Pancreas (tissue), 10 donors: ENCODE data around the gene NIN. TPM values are rescaled to one million over a fixed set of nuclear protein-coding genes. Genes with fewer than 3 reads are reported as not detected.

Experiments
- ATAC-seq, 4 donors: fragments of 200-7000 bp; cut with Tn5 transposase; one replicate each; pipeline versions ENCODE4 v1.8.0 to v1.9.1; 2020; ENCODE audit warnings: mild to moderate bottlenecking in 4 of 4, moderate library complexity in 4 of 4
- DNase-seq, 6 donors: peaks; one replicate each; pipeline ENCODE4 v3.0.0-alpha.2; 2020
- FAIRE-seq: peaks from 2 replicates; lab custom pipeline; 2012; peaks lifted over from hg19 to GRCh38; lab: Jason Lieb, UNC
- H3K27ac ChIP-seq, 4 donors: fragments of 200-600 bp; sonication (generic); 1 replicate in 3 of 4; 2 replicates in 1 of 4; pipeline versions ENCODE4 v1.5.0 to v1.8.0; 2020
- H3K27me3 ChIP-seq, 4 donors: fragments of 200-600 bp; one replicate each; pipeline ENCODE4 v1.8.0; 2021
- H3K36me3 ChIP-seq, 3 donors: fragments of 200-600 bp; sonication (generic) in 1 of 3; one replicate each; pipeline versions ENCODE4 v1.5.0 to v1.8.0; 2020 to 2021
- H3K4me1 ChIP-seq, 3 donors: fragments of 200-600 bp; one replicate each; pipeline ENCODE4 v1.8.0; 2021
- H3K4me3 ChIP-seq, 4 donors: fragments of 200-600 bp; sonication (generic) in 2 of 4; one replicate each; pipeline versions ENCODE4 v1.5.0 to v1.8.0; 2020 to 2021
- H3K9me3 ChIP-seq, 4 donors: fragments of 200-600 bp; one replicate each; pipeline ENCODE4 v1.8.0; 2021
- WGBS, 2 donors: extraction: QIAGEN DNeasy Blood & Tissue Kit; methylation state at CpG; one replicate each; pipeline ENCODE4 v1.1.7; 2013; 5-methylcytosine and 5-hydroxymethylcytosine counted together
- intact Hi-C, 3 donors: fragments of 100-400 bp; cut with DNase I; formaldehyde crosslinking; loops; one replicate each; pipeline versions ENCODE4 v1.11.1 to v1.14.2; 2022
- polyA plus RNA-seq, 2 donors: library from polyadenylated mRNA; stranded (reverse); fragments of 200-250 nt; gene quantifications; one replicate each; pipeline ENCODE4 v1.2.3, GENCODE V29; 2013
- total RNA-seq, 6 donors: library from RNA; stranded (reverse); fragmentation: NEBNext Ultra II Directional in 4 of 6; extraction: Animal tissue kit (Norgen Biotek cat#: 25700) in 4 of 6; gene quantifications; one replicate each; pipeline versions ENCODE4 v1.2.1 to v1.2.4, GENCODE V29; 2021 to 2023
- TF ChIP-seq, protein P1 (sequence below), 4 donors: fragments of 200-600 bp; sonication (generic) in 3 of 4; IDR thresholded peaks; one replicate each; pipeline versions ENCODE4 v1.5.0 to v1.8.0; 2021; ENCODE audit warnings: antibody characterized with exemption in 4 of 4
- donor health status: healthy with polysubstance abuse.
- donor health status: DM: no; HTN: no; CAD: no; lungs with moderate emphysema.
- donor health status: DM: no; HTN: no; CAD: no.
- donor health status: control.
- donor health status: control.
- donor health status: Bipolar disorder and iron deficiency.
- donor health status: DM: yes; HTN: yes; CAD: no.
- donor health status: DM: no; HTN: no; CAD: no.
- donor health status: DM: no; HTN: no; CAD: no.
- donor health status: DM: yes; HTN: yes; CAD: no.

NIN gene
- total and polyA plus RNA-seq, 8 donors, result 3.1 to 17.9 (median 8.5) TPM

DNA sequence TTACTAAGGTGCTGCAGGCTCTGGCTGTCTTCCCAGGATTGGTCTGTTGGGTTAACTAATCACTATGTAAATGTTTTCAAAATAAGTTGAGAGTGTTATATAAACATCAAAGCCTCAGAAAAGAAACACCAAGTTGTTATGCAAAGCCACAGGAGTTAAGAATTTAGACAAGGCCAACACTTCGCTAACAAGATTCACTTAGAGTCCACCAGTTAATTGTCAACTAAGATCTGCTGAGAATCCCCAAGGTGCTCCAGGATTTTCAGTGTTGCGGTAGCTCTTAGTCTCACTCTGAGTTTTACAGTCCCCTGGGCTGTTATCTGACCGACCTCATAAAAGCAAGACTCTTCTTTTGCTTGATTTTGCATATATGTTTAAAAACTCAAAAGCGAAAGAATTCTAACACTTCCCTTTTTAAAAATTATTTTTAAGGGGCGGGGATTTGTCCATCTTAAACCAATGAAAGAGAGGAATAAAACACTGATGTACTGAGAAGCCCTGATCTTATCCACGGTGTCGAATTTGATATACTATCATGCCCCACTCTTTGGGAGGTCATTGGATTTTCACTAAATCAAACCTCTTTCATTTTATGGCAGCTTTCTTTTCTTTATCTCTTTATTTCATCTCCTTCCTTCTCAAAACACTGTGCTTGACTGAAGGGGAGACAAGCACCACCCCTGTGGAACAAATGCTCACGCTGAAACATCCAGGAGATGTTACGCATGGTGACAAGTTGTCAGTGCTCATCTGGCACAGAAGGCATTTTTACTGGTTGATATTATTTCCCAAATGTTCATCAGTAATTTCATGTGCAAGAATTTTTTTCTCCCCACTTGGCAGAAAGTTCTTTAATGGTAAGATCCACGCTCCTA is 7.0 kb downstream of the NIN start:
- FAIRE-seq, result no peak
- WGBS, 2 donors, result 56 to 62% methylated on average over 10 of the region's 10 CpGs
- no peak overlapping the region for H3K4me3 ChIP-seq
- TF ChIP-seq, protein P1, sequence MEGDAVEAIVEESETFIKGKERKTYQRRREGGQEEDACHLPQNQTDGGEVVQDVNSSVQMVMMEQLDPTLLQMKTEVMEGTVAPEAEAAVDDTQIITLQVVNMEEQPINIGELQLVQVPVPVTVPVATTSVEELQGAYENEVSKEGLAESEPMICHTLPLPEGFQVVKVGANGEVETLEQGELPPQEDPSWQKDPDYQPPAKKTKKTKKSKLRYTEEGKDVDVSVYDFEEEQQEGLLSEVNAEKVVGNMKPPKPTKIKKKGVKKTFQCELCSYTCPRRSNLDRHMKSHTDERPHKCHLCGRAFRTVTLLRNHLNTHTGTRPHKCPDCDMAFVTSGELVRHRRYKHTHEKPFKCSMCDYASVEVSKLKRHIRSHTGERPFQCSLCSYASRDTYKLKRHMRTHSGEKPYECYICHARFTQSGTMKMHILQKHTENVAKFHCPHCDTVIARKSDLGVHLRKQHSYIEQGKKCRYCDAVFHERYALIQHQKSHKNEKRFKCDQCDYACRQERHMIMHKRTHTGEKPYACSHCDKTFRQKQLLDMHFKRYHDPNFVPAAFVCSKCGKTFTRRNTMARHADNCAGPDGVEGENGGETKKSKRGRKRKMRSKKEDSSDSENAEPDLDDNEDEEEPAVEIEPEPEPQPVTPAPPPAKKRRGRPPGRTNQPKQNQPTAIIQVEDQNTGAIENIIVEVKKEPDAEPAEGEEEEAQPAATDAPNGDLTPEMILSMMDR (IDR thresholded peaks at IDR 0.05), result no peak
- H3K27me3 ChIP-seq, result no peaks in the 10 kb centered on the region
- peak in 3 of 6 donors; percentile 26 to 42 (median 35) for DNase-seq
- peak; percentile 68 to 87 (median 78) for ATAC-seq
- H3K4me1 ChIP-seq, result peaks cover 0 to 16% (median 6%) of the 10 kb centered on the region in 3 donors
- H3K36me3 ChIP-seq, result no peaks in the 10 kb centered on the region
- H3K9me3 ChIP-seq, result no peaks in the 10 kb centered on the region
- peak overlapping the region in 2 of 4 donors; percentile 25 to 45 for H3K27ac ChIP-seq
- intact Hi-C loops, result no loop called here

DNA sequence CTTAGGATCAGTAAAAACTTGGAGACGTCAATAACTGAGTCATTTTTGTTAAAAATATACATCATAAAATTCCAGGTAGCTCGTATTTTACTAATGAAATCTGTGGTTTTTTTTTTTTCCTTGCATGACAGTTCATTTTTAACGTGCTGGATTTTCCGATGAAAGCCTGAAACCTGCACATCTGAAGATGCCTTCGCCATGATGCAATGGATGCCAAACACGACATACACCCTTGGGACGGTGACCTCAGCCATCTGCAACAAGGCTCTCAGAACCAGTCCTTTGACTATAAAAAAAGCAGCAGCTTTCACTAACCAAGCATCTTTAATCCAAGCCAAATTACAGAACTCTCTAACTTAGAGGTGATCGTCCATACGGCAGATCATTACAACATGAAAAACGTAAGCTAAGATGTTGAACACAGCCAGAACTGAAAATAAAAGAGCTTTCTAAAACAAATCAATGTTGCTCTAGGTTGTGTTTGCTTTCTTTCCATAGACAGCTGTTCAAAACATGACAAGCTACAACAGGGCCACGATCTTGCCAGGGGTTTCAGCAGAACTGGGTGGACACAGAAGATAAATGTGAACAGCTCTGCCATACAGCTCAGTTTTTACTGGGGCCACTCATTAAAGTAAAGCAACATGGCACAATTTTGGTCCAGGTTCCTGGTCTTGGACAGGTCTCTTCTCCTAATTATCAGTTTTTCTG is 7.8 kb downstream of the NIN start:
- ATAC-seq, result peak; percentile 63 to 82 (median 75)
- TF ChIP-seq, protein P1 (IDR thresholded peaks at IDR 0.05), result no peak
- H3K27me3 ChIP-seq, result no peaks in the 10 kb centered on the region
- WGBS, 2 donors, result 28 to 30% methylated on average over 11 of the region's 11 CpGs
- no peaks in the 10 kb centered on the region for H3K9me3 ChIP-seq
- FAIRE-seq, result no peak
- peaks cover 0 to 16% (median 6%) of the 10 kb centered on the region in 3 donors for H3K4me1 ChIP-seq
- H3K27ac ChIP-seq, result peak overlapping the region in 2 of 4 donors; percentile 25 to 45
- DNase-seq, result peak in 1 of 6 donors; percentile 17
- no peak overlapping the region for H3K4me3 ChIP-seq
- no peaks in the 10 kb centered on the region for H3K36me3 ChIP-seq
- intact Hi-C loops, result no loop called here

DNA sequence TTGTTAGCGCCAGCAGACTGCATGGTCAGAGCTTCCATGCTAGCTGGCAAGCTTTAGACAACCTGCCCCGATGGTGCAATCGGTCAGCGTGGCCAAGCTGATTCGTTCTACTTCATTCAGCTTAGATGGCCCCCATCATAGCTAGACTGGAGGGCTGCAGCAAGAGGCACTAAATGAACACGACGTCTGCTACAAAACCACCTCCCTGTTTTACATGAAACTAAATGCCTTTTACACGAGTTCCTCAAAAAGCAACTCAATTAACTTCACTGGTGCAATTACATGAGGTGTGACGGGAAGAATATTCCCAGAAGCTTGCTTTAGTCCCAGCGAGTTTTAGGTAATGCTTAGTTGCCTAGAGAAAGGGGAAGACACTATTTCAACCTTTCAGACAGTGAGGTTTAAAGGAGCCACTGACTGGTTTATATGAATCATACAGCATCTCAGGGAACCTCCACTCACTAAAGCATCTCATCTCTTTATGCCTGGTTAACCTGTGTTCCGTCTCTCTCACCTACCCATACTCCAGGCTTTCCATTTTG is 8.4 kb downstream of the NIN start:
- peaks cover 0 to 16% (median 6%) of the 10 kb centered on the region in 3 donors for H3K4me1 ChIP-seq
- H3K9me3 ChIP-seq, result no peaks in the 10 kb centered on the region
- ATAC-seq, result peak in 1 of 4 donors; percentile 26
- no peak for FAIRE-seq
- no peak overlapping the region for H3K4me3 ChIP-seq
- no peak for DNase-seq
- WGBS, 2 donors, result 83 to 92% methylated on average over 11 of the region's 11 CpGs
- no peaks in the 10 kb centered on the region for H3K27me3 ChIP-seq
- TF ChIP-seq, protein P1 (IDR thresholded peaks at IDR 0.05), result no peak
- no peaks in the 10 kb centered on the region for H3K36me3 ChIP-seq
- no peak overlapping the region for H3K27ac ChIP-seq
- intact Hi-C loops, result no loop called here

DNA sequence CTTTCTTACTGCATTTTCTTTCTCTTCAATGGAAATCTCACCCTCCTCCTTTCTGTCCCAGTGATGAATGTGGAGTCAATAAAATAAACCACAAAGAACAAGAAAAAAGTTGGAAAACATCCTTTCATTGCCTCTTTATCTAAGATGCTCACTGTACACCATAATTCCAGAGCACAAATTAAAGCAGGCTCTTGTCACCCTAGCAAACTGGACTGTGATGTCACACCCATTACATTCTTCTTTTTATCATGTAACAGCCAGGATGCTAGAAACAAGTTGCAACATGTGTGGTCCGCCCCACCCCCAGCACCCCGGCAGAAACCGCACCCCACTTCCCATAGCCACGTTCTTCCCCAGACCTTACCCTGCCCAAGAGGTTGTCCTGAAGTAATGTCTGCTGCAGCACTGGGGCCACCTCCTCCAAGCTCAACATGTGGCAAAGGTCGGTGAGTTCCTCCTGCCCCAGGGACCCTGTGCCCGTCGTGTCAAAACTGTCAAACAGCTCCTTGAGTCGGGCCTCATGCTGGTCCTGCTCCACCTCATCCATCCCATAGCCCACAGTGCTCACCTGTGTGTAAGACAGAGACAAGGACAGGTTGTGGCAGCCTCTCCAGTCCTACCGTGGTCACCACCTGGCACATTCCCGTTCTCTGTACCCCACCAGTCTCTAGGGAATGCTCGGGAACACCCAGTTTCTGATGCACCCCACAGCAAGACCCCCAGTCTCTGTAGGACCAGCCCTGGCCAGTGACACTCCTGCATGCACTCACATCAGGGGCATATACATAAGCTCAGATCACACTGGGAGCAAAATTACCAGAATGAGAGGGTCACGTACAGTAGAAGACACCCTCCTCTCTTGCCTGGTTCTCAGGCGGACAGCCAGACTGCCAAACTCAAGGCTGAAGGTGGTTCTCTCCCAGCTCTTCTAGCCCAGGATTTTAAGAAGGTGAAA is 9.2 kb downstream of the NIN start:
- Histone ChIP-seq H3K27ac (no peak overlapping the region), H3K4me1 (peaks cover 0 to 16% (median 6%) of the 10 kb centered on the region in 3 donors), H3K4me3 (no peak overlapping the region), H3K9me3 (no peaks in the 10 kb centered on the region), H3K27me3 (no peaks in the 10 kb centered on the region), H3K36me3 (no peaks in the 10 kb centered on the region)
- FAIRE-seq (no peak), ATAC-seq (peak in 2 of 4 donors; percentile 30 to 34), DNase-seq (peak in 1 of 6 donors; percentile 28)
- intact Hi-C loops, result no loop called here
- 79 to 84% methylated on average over 13 of the region's 13 CpGs for WGBS, 2 donors
- TF ChIP-seq, protein P1 (IDR thresholded peaks at IDR 0.05), result no peak
